Measurements from ENCODE around the gene IGBP1. TPM values are rescaled to one million over a fixed set of nuclear protein-coding genes. Genes with fewer than 3 reads are reported as not detected.

IGBP1 gene
- polyA plus RNA-seq, 1 of the 3 experiments (the other 2 are of a cell fraction) = 49.4 TPM

DNA sequence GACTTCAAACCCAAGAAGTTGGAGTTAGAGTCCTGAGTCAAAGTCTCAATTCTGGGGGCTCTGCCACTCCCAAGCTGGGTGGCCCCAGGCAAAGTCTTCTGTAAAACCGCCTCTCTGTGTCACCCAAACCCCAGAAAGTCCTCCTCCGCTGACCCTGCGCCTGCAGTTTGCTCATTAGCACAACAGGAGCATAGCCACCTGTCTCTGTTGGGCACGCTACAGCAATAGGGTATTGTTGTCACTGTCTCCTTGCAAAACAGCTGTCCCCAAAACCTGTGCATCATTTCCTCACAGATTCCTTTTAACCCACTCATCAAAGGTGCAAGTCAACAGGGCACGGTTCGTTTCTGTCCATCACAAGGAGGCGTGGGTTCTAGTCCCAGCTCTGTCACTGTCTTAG is 36.0 kb downstream of the IGBP1 start:
- Histone ChIP-seq H3K4me2 (peak overlapping the region; percentile 77; the same call in 1 of the 2 replicates), H3K4me3 (ENCODE audit: low read depth in 2 of 2, low read length in 1 of 2) (no peak overlapping the region), H3K27me3 (ENCODE audit: insufficient read depth) (no peaks in the 10 kb centered on the region), H3K9me2 (no peaks in the 10 kb centered on the region), H3K9ac (no peak overlapping the region), H3K79me2 (ENCODE audit: insufficient read depth) (no peaks in the 10 kb centered on the region), H3K4me1 (ENCODE audit: control insufficient read depth in 1 of 2, insufficient read depth in 2 of 2, low read depth in 1 of 2, low read length in 1 of 2) (peaks cover 0 to 12% of the 10 kb centered on the region in 2 experiments; a peak in 2 of 4 replicates), H2AFZ (ENCODE audit: low read depth) (peak overlapping the region; percentile 76), H4K20me1 (ENCODE audit: insufficient read depth) (no peaks in the 10 kb centered on the region), H3K36me3 (replicated peaks in 1 of 2; ENCODE audit: control insufficient read depth in 1 of 2, insufficient read depth in 2 of 2, low read length in 1 of 2) (peaks cover 7 to 8% of the 10 kb centered on the region in 2 experiments), H3F3A (replicated peaks; ENCODE audit: insufficient read depth) (peaks cover 32% of the 10 kb centered on the region), H3K9me3 (no peaks in the 10 kb centered on the region), H3K27ac (ENCODE audit: low read depth in 2 of 2, low read length in 1 of 2) (peak overlapping the region in 1 of 2 experiments; percentile 89; a peak in 3 of 4 replicates)
- ChIA-PET CTCF (interaction anchor here (0.6 kb wide), 1 partner anchor 1049 kb away, joined by 3 read pairs; no protein-coding TSS in a partner anchor), POLR2A (no interaction called here)
- TF ChIP-seq RXRA (IDR thresholded peaks at IDR 0.05; ENCODE audit: borderline replicate concordance, low read depth) (no peak), POLR2AphosphoS5 (IDR thresholded peaks at IDR 0.05; ENCODE audit: low read depth, low read length) (no peak)
- TF ChIP-seq, protein P1, sequence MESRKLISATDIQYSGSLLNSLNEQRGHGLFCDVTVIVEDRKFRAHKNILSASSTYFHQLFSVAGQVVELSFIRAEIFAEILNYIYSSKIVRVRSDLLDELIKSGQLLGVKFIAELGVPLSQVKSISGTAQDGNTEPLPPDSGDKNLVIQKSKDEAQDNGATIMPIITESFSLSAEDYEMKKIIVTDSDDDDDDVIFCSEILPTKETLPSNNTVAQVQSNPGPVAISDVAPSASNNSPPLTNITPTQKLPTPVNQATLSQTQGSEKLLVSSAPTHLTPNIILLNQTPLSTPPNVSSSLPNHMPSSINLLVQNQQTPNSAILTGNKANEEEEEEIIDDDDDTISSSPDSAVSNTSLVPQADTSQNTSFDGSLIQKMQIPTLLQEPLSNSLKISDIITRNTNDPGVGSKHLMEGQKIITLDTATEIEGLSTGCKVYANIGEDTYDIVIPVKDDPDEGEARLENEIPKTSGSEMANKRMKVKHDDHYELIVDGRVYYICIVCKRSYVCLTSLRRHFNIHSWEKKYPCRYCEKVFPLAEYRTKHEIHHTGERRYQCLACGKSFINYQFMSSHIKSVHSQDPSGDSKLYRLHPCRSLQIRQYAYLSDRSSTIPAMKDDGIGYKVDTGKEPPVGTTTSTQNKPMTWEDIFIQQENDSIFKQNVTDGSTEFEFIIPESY (IDR thresholded peaks at IDR 0.05; ENCODE audit: borderline replicate concordance, low read depth) = no peak
- DNase-seq = no peak
- 44% methylated on average over 5 of the region's 7 CpGs for WGBS (ENCODE audit: low lambda C conversion rate)

DNA sequence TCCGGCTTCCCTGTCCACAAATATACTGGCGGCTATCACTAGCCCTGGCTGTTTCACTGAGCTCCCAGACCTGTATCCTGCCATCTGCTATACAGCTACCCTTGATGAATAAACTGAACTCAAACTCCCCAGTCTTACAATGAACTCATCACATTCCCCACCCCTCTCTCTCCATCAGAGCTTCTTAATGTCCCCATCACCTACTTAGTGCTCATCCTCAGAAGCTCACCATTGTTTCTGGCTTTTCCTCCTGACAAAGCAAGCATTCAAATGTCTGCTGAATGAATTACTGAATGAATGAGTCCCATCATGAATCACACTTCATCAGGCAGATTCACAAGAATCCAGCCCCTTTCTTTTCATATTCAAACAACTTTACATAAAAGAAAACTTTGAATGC is 38.4 kb downstream of the IGBP1 start:
- no peak overlapping the region for H3K9ac ChIP-seq
- 47% methylated on average over 2 of the region's 2 CpGs for WGBS (ENCODE audit: low lambda C conversion rate)
- TF ChIP-seq, protein P2, sequence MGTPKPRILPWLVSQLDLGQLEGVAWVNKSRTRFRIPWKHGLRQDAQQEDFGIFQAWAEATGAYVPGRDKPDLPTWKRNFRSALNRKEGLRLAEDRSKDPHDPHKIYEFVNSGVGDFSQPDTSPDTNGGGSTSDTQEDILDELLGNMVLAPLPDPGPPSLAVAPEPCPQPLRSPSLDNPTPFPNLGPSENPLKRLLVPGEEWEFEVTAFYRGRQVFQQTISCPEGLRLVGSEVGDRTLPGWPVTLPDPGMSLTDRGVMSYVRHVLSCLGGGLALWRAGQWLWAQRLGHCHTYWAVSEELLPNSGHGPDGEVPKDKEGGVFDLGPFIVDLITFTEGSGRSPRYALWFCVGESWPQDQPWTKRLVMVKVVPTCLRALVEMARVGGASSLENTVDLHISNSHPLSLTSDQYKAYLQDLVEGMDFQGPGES (IDR thresholded peaks at IDR 0.05; ENCODE audit: low read depth, low read length) = no peak
- no peak for TF ChIP-seq ELF1 (IDR thresholded peaks at IDR 0.05)
- no peak for TF ChIP-seq YY1 (IDR thresholded peaks at IDR 0.05; ENCODE audit: low read depth)
- TF ChIP-seq TEAD4 (IDR thresholded peaks at IDR 0.05; ENCODE audit: borderline replicate concordance, insufficient read depth) = no peak
- H3K4me1 ChIP-seq (ENCODE audit: control insufficient read depth in 1 of 2, insufficient read depth in 2 of 2, low read depth in 1 of 2, low read length in 1 of 2) = peaks cover 0 to 12% of the 10 kb centered on the region in 2 experiments; a peak in 3 of 4 replicates
- H3K27me3 ChIP-seq (ENCODE audit: insufficient read depth) = no peaks in the 10 kb centered on the region
- CTCF ChIA-PET = no interaction called here
- 0 out of 2 replicates have a peak overlapping the region, but pooled peaks have one; percentile 47 for H2AFZ ChIP-seq (ENCODE audit: low read depth)
- H3K4me3 ChIP-seq (ENCODE audit: low read depth in 2 of 2, low read length in 1 of 2) = no peak overlapping the region
- H4K20me1 ChIP-seq (ENCODE audit: insufficient read depth) = no peaks in the 10 kb centered on the region
- H3K27ac ChIP-seq (ENCODE audit: low read depth in 2 of 2, low read length in 1 of 2) = peak overlapping the region in 1 of 2 experiments; percentile 28; a peak in 1 of 4 replicates
- no peaks in the 10 kb centered on the region for H3K36me3 ChIP-seq (replicated peaks in 1 of 2; ENCODE audit: control insufficient read depth in 1 of 2, insufficient read depth in 2 of 2, low read length in 1 of 2)
- no peak overlapping the region for H3K4me2 ChIP-seq
- no peaks in the 10 kb centered on the region for H3K9me3 ChIP-seq
- peaks cover 30% of the 10 kb centered on the region for H3F3A ChIP-seq (replicated peaks; ENCODE audit: insufficient read depth)
- POLR2A ChIA-PET = no interaction called here
- DNase-seq = no peak
- H3K9me2 ChIP-seq = no peaks in the 10 kb centered on the region
- H3K79me2 ChIP-seq (ENCODE audit: insufficient read depth) = no peaks in the 10 kb centered on the region

DNA sequence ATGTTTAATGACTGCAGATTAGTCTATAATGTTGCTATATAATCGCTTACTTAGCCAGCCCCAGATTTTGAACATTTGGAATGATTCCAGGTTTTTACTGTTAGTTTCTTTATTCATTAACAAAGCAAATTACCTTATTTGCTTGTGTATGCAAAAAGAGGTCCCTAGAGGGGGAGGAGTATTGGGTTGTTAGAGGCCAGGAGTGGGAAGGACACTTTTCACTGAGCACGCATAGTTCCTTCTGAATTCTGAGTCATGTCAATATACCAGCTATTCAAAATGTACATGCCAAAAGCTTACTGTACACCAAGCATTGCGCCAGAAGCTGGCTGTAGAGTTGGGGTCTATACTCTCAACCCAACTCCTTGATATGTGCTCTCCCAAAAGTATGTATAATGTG is 39.0 kb downstream of the IGBP1 start:
- Histone ChIP-seq H3K9me2 (no peaks in the 10 kb centered on the region), H3K27ac (ENCODE audit: low read depth in 2 of 2, low read length in 1 of 2) (0 out of 4 replicates have a peak overlapping the region, but pooled peaks of 1 of the 2 experiments have one; percentile 28), H3K79me2 (ENCODE audit: insufficient read depth) (no peaks in the 10 kb centered on the region), H4K20me1 (ENCODE audit: insufficient read depth) (no peaks in the 10 kb centered on the region), H3K9me3 (no peaks in the 10 kb centered on the region), H3K4me2 (no peak overlapping the region), H3K27me3 (ENCODE audit: insufficient read depth) (no peaks in the 10 kb centered on the region), H3K4me1 (ENCODE audit: control insufficient read depth in 1 of 2, insufficient read depth in 2 of 2, low read depth in 1 of 2, low read length in 1 of 2) (peaks cover 0 to 12% of the 10 kb centered on the region in 2 experiments; a peak in 3 of 4 replicates), H2AFZ (ENCODE audit: low read depth) (no peak overlapping the region), H3K9ac (no peak overlapping the region), H3F3A (replicated peaks; ENCODE audit: insufficient read depth) (peaks cover 25% of the 10 kb centered on the region), H3K36me3 (replicated peaks in 1 of 2; ENCODE audit: control insufficient read depth in 1 of 2, insufficient read depth in 2 of 2, low read length in 1 of 2) (no peaks in the 10 kb centered on the region), H3K4me3 (ENCODE audit: low read depth in 2 of 2, low read length in 1 of 2) (no peak overlapping the region)
- CTCF ChIA-PET = no interaction called here
- POLR2A ChIA-PET = no interaction called here
- TF ChIP-seq TAF1 (IDR thresholded peaks at IDR 0.05; ENCODE audit: borderline replicate concordance, low read depth, low read length) (no peak), EZH2phosphoT487 (IDR thresholded peaks at IDR 0.05; ENCODE audit: borderline replicate concordance, low read depth) (no peak), GABPA (IDR thresholded peaks at IDR 0.05; ENCODE audit: low read depth) (no peak), ELF1 (IDR thresholded peaks at IDR 0.05) (no peak)
- no peak for DNase-seq
- 66% methylated on average over 3 of the region's 3 CpGs for WGBS (ENCODE audit: low lambda C conversion rate)
